CD14-positive monocyte (primary cell): ENCODE data around the gene PIGR. TPM values are rescaled to one million over a fixed set of nuclear protein-coding genes. Genes with fewer than 3 reads are reported as not detected.
A peak's percentile ranks its signal among the peaks of the same experiment; 100 is the strongest.

Experiments used
- DNase-seq, 3 donors: peaks; one replicate each; pipeline ENCODE4 v3.0.0-alpha.2; 2011 to 2022
- H2AFZ ChIP-seq: 2 replicates; pipeline ENCODE4 v1.6.0; 2012; ENCODE audit warnings: mild to moderate bottlenecking, low read depth, low read length, inconsistent platforms; ENCODE audit not compliant: insufficient read depth, poor library complexity, severe bottlenecking
- H3K27ac ChIP-seq, 2 donors: 1 replicate in 1 of 2; 2 replicates in 1 of 2; pipeline ENCODE4 v1.5.1; 2012 to 2013; ENCODE audit warnings: low read length in 2 of 2, control low read depth in 1 of 2, inconsistent platforms in 1 of 2, low read depth in 1 of 2, mild to moderate bottlenecking in 1 of 2
- H3K27me3 ChIP-seq, 2 donors: one replicate each; pipeline versions ENCODE4 v1.6.0 to v1.6.1; 2011 to 2013; ENCODE audit warnings: low read length in 2 of 2; ENCODE audit not compliant: control insufficient read depth in 2 of 2, insufficient read depth in 2 of 2
- H3K36me3 ChIP-seq, 2 donors: replicated peaks in 1 of 2; 1 replicate in 1 of 2; 2 replicates in 1 of 2; pipeline versions ENCODE4 v1.5.1 to v1.6.1; 2012 to 2013; ENCODE audit warnings: low read length in 2 of 2, control low read depth in 1 of 2, inconsistent platforms in 1 of 2, mild to moderate bottlenecking in 1 of 2; ENCODE audit not compliant: insufficient read depth in 2 of 2, control insufficient read depth in 1 of 2
- H3K4me1 ChIP-seq, 2 donors: 1 replicate in 1 of 2; 2 replicates in 1 of 2; pipeline versions ENCODE4 v1.5.1 to v1.6.1; 2012 to 2013; ENCODE audit warnings: low read length in 2 of 2, control low read depth in 1 of 2, inconsistent platforms in 1 of 2, mild to moderate bottlenecking in 1 of 2, moderate library complexity in 1 of 2; ENCODE audit not compliant: insufficient read depth in 2 of 2, control insufficient read depth in 1 of 2
- H3K4me2 ChIP-seq: replicated peaks from 2 replicates; pipeline ENCODE3; 2012; ENCODE audit warnings: low read length, moderate library complexity, mild to moderate bottlenecking; ENCODE audit not compliant: poor library complexity, severe bottlenecking; ENCODE audit errors: extremely low read depth
- H3K4me3 ChIP-seq, 3 experiments: fragments of 200-600 bp in 1 of 3; sonication (generic) in 1 of 3; replicated peaks in 1 of 3; 1 replicate in 2 of 3; 2 replicates in 1 of 3; pipeline ENCODE4 v1.5.1; 2011 to 2013; ENCODE audit warnings: low read length in 3 of 3, mild to moderate bottlenecking in 3 of 3, control low read depth in 2 of 3, low read depth in 2 of 3, inconsistent platforms in 1 of 3, moderate library complexity in 1 of 3
- H3K79me2 ChIP-seq: 2 replicates; pipeline ENCODE4 v1.6.0; 2012; ENCODE audit warnings: mild to moderate bottlenecking, control low read depth, inconsistent platforms, low read length, moderate library complexity; ENCODE audit not compliant: insufficient read depth
- H3K9ac ChIP-seq: 2 replicates; pipeline ENCODE4 v1.6.0; 2017; ENCODE audit warnings: low read length, mild to moderate bottlenecking; ENCODE audit not compliant: insufficient read depth, poor library complexity, severe bottlenecking
- H3K9me3 ChIP-seq, 2 donors: replicated peaks in 1 of 2; 1 replicate in 1 of 2; 2 replicates in 1 of 2; pipeline versions ENCODE4 v1.5.1 to v1.6.1; 2012 to 2013; ENCODE audit warnings: low read length in 2 of 2, control low read depth in 1 of 2; ENCODE audit not compliant: control insufficient read depth in 1 of 2, insufficient read depth in 1 of 2
- H4K20me1 ChIP-seq: 2 replicates; pipeline ENCODE4 v1.6.0; 2012; ENCODE audit warnings: mild to moderate bottlenecking, low read length, control low read depth, moderate library complexity; ENCODE audit not compliant: insufficient read depth
- H3K27ac Mint-ChIP-seq, 7 donors: one replicate each; pipeline ENCODE4 v1.8.0; 2020; ENCODE audit warnings: mild to moderate bottlenecking in 7 of 7, mixed read lengths in 7 of 7, moderate library complexity in 6 of 7, inconsistent platforms in 2 of 7
- H3K27me3 Mint-ChIP-seq, 3 donors: one replicate each; pipeline ENCODE4 v1.8.0; 2021 to 2022; ENCODE audit warnings: low read depth in 3 of 3, mild to moderate bottlenecking in 3 of 3, mixed read lengths in 3 of 3, moderate library complexity in 3 of 3, inconsistent platforms in 1 of 3
- H3K36me3 Mint-ChIP-seq, 2 donors: one replicate each; pipeline ENCODE4 v1.8.0; 2020; ENCODE audit warnings: mixed read lengths in 2 of 2, inconsistent platforms in 1 of 2, mild to moderate bottlenecking in 1 of 2
- H3K4me1 Mint-ChIP-seq: one replicate; pipeline ENCODE4 v1.8.0; 2020; ENCODE audit warnings: mild to moderate bottlenecking, mixed read lengths
- H3K4me3 Mint-ChIP-seq, 2 donors: one replicate each; pipeline ENCODE4 v1.8.0; 2020; ENCODE audit warnings: mild to moderate bottlenecking in 2 of 2, mixed read lengths in 2 of 2, moderate library complexity in 1 of 2
- H3K9me3 Mint-ChIP-seq, 7 donors: one replicate each; pipeline ENCODE4 v1.8.0; 2020 to 2022; ENCODE audit warnings: mixed read lengths in 7 of 7, mild to moderate bottlenecking in 6 of 7, moderate library complexity in 6 of 7, inconsistent platforms in 2 of 7
- CTCF ChIP-seq: fragments of 200-600 bp; IDR thresholded peaks from one replicate; pipeline ENCODE4 v1.8.0; 2022; ENCODE audit warnings: antibody characterized with exemption, mild to moderate bottlenecking
- WGBS: methylation state at CpG from one replicate; pipeline ENCODE4 v1.1.5; 2013; ENCODE audit warnings: missing lambda C conversion rate; ENCODE audit not compliant: insufficient coverage; 5-methylcytosine and 5-hydroxymethylcytosine counted together
- intact Hi-C, 2 donors: fragments of 100-400 bp; cut with micrococcal nuclease; formaldehyde crosslinking; loops; one replicate each; pipeline versions ENCODE4 v1.15.0 to v1.15.1; 2023
- polyA plus RNA-seq, 3 donors: library from polyadenylated mRNA; depleted of rRNA in 1 of 3; unstranded in 2 of 3; stranded (reverse) in 1 of 3; fragments of 300-500 nt in 2 of 3; fragments of >200 nt in 1 of 3; fragmentation: Illumina TruSeq in 2 of 3; gene quantifications; 1 replicate in 2 of 3; 2 replicates in 1 of 3; pipeline ENCODE4 v1.2.3, GENCODE V29; 2012 to 2021

PIGR gene
- polyA plus RNA-seq, 3 donors, result 0.01 TPM; not detected in 2

GRCh38 chr1:206935491-206936067, 10.7 kb downstream of the PIGR start:
- peaks cover 10 to 17% of the 10 kb centered on the region in 2 donors for H3K4me1 ChIP-seq
- peak; percentile 84 for TF ChIP-seq CTCF
- no peaks in the 10 kb centered on the region for H3K79me2 ChIP-seq
- H3K27ac ChIP-seq, result no peak overlapping the region
- H3K4me2 ChIP-seq, result no peak overlapping the region
- no peaks in the 10 kb centered on the region for H3K27me3 ChIP-seq
- no peaks in the 10 kb centered on the region for H4K20me1 ChIP-seq
- no peak overlapping the region for H3K4me3 Mint-ChIP-seq
- H2AFZ ChIP-seq, result no peak overlapping the region
- no peak overlapping the region for H3K4me3 ChIP-seq
- no peak overlapping the region for H3K9ac ChIP-seq
- intact Hi-C loops, result loop anchor here (2.0 to 5.0 kb wide), 2 partner anchors 47 kb away; no protein-coding TSS in a partner anchor
- H3K27ac Mint-ChIP-seq, result no peak overlapping the region
- H3K9me3 ChIP-seq, result no peaks in the 10 kb centered on the region
- peaks cover 4 to 9% (median 7%) of the 10 kb centered on the region in 3 donors for H3K27me3 Mint-ChIP-seq
- no peaks in the 10 kb centered on the region for H3K9me3 Mint-ChIP-seq
- no peaks in the 10 kb centered on the region for H3K36me3 ChIP-seq
- peaks cover 17% of the 10 kb centered on the region for H3K4me1 Mint-ChIP-seq
- DNase-seq, result peak; percentile 63 to 68 (median 64)
- WGBS, result 44% methylated on average over 3 of the region's 19 CpGs
- peaks cover 0 to 4% of the 10 kb centered on the region in 2 donors for H3K36me3 Mint-ChIP-seq

- peak; percentile 92 for TF ChIP-seq CTCF
- Histone ChIP-seq H3K36me3 (no peaks in the 10 kb centered on the region), H4K20me1 (no peaks in the 10 kb centered on the region), H3K27ac (no peak overlapping the region), H3K27me3 (no peaks in the 10 kb centered on the region), H3K9ac (no peak overlapping the region), H3K9me3 (no peaks in the 10 kb centered on the region), H3K79me2 (no peaks in the 10 kb centered on the region), H3K4me3 (no peak overlapping the region), H3K4me1 (peaks cover 22 to 31% of the 10 kb centered on the region in 2 donors), H3K4me2 (no peak overlapping the region), H2AFZ (no peak overlapping the region)
- Mint-ChIP-seq H3K4me3 (no peak overlapping the region), H3K4me1 (peaks cover 29% of the 10 kb centered on the region), H3K36me3 (peaks cover 0 to 4% of the 10 kb centered on the region in 2 donors), H3K9me3 (peaks cover 0 to 3% (median 0%) of the 10 kb centered on the region in 7 donors), H3K27me3 (peaks cover 6 to 9% (median 7%) of the 10 kb centered on the region in 3 donors), H3K27ac (peak overlapping the region in 1 of 7 donors; percentile 31)
- WGBS, result 33% methylated on average over 4 of the region's 8 CpGs
- peak; percentile 46 to 64 (median 61) for DNase-seq
- intact Hi-C loops, result no loop called here
Measured at GRCh38 chr1:206933333-206933945, 12.8 kb downstream of the PIGR start.
